ENCODE measurements around the gene XKR7.
A peak's percentile ranks its signal among the peaks of the same experiment; 100 is the strongest.

XKR7 gene

GRCh38 chr20:32037929-32038328 is 70.0 kb downstream of the XKR7 start:
- DNase-seq = no peak

- DNase-seq = peak in 14 of 56 donors; percentile 7 to 53 (median 27)
Measured at GRCh38 chr20:32040142-32040953, 72.4 kb downstream of the XKR7 start.

- no peak for DNase-seq
Measured at GRCh38 chr20:32045999-32046398, 78.0 kb downstream of the XKR7 start.

- no peak for DNase-seq
Measured at GRCh38 chr20:32050324-32050841, 82.4 kb downstream of the XKR7 start.

- DNase-seq = peak in 15 of 56 donors; percentile 12 to 53 (median 21)
Measured at GRCh38 chr20:32050851-32051556, 83.1 kb downstream of the XKR7 start.

- DNase-seq = no peak
Measured at GRCh38 chr20:32051720-32052089, 83.8 kb downstream of the XKR7 start.

- peak in 2 of 56 donors; percentile 10 to 20 for DNase-seq
Measured at GRCh38 chr20:32052090-32052777, 84.3 kb downstream of the XKR7 start, which contains the start of gene HCK. HCK (plus strand) TSS chr20:32052242.

GRCh38 chr20:32052778-32053362 is 84.9 kb downstream of the XKR7 start:
- peak in 4 of 56 donors; percentile 10 to 28 (median 21) for DNase-seq
